ENCODE results near the gene DET1.

DNA sequence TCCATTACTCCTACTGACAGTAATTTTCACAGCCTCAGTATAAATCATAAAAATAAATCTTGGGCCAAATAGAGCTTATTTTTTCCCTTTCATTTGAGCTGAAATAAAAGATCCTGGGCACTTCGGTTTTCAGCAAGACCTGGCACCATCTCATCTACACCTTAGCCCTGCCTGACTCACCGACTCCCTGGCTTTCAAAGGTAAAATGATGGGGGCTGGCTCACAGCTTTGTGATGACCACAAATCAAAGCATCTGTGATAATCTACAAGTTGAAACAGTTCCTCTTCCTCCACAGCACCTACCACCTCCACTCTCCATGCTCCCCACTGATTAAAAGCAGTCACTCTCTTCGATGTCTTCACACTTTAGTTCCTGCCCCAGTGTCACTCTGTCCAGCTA is 27.6 kb downstream of the DET1 start:
- TF ChIP-seq, protein P1, sequence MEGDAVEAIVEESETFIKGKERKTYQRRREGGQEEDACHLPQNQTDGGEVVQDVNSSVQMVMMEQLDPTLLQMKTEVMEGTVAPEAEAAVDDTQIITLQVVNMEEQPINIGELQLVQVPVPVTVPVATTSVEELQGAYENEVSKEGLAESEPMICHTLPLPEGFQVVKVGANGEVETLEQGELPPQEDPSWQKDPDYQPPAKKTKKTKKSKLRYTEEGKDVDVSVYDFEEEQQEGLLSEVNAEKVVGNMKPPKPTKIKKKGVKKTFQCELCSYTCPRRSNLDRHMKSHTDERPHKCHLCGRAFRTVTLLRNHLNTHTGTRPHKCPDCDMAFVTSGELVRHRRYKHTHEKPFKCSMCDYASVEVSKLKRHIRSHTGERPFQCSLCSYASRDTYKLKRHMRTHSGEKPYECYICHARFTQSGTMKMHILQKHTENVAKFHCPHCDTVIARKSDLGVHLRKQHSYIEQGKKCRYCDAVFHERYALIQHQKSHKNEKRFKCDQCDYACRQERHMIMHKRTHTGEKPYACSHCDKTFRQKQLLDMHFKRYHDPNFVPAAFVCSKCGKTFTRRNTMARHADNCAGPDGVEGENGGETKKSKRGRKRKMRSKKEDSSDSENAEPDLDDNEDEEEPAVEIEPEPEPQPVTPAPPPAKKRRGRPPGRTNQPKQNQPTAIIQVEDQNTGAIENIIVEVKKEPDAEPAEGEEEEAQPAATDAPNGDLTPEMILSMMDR (IDR thresholded peaks at IDR 0.05), result no peak
- no peak for TF ChIP-seq EP300 (IDR thresholded peaks at IDR 0.05; ENCODE audit: low read depth)

All from transverse colon (tissue), 3 donors.